IMR-90 (cell line): ENCODE results near the gene HUWE1. TPM values are rescaled to one million over a fixed set of nuclear protein-coding genes. Genes with fewer than 3 reads are reported as not detected.

Source experiments
- ATAC-seq: fragments of 200-7000 bp; cut with Tn5 transposase; 2 replicates; pipeline ENCODE4 v1.9.1; 2020; ENCODE audit warnings: low read depth, mild to moderate bottlenecking, moderate library complexity
- BruUV-seq: library from RNA; stranded (reverse); fragments of 400-500 nt; replicated peaks from 2 replicates; lab custom pipeline; 2021; lab: Mats Ljungman, UMichigan
- CTCF ChIA-PET: fragments of 300-600 bp; formaldehyde crosslinking; extraction: SDS; loops from one replicate; lab custom pipeline; 2021; ENCODE audit warnings: antibody characterized with exemption; lab: Yijun Ruan, JAX
- POLR2A ChIA-PET: fragments of 300-600 bp; sonication (Branson Sonifier 250); formaldehyde crosslinking; loops from one replicate; lab custom pipeline; 2022; ENCODE audit warnings: antibody characterized with exemption; ENCODE audit not compliant: unreplicated experiment; lab: Charles Lee
- DNase-seq: peaks from one replicate; pipeline ENCODE4 v3.0.0; 2013
- H2AFZ ChIP-seq: replicated peaks from 2 replicates; pipeline ENCODE3; 2013; ENCODE audit warnings: low read length, mild to moderate bottlenecking; ENCODE audit not compliant: poor library complexity
- H2AK5ac ChIP-seq: 2 replicates; pipeline ENCODE4 v1.6.1; 2013; ENCODE audit warnings: low read depth, low read length, inconsistent platforms
- H2AK9ac ChIP-seq: replicated peaks from 2 replicates; pipeline ENCODE3; 2013; ENCODE audit warnings: mild to moderate bottlenecking, low read depth, low read length, moderate library complexity; ENCODE audit not compliant: poor library complexity
- H2BK120ac ChIP-seq: 2 replicates; pipeline ENCODE4 v1.6.1; 2013; ENCODE audit warnings: low read depth, low read length, inconsistent platforms
- H2BK15ac ChIP-seq: 3 replicates; pipeline ENCODE4 v1.6.1; 2013; ENCODE audit warnings: low read depth, low read length, inconsistent platforms
- H2BK20ac ChIP-seq: 2 replicates; pipeline ENCODE4 v1.6.1; 2013; ENCODE audit warnings: low read depth, mild to moderate bottlenecking, inconsistent platforms, low read length, moderate library complexity
- H2BK5ac ChIP-seq: 2 replicates; pipeline ENCODE4 v1.6.1; 2013; ENCODE audit warnings: mild to moderate bottlenecking, low read depth, low read length, inconsistent platforms; ENCODE audit not compliant: poor library complexity, severe bottlenecking
- H3K14ac ChIP-seq: replicated peaks from 2 replicates; pipeline ENCODE4 v1.6.1; 2013; ENCODE audit warnings: low read depth, low read length, inconsistent platforms
- H3K18ac ChIP-seq: 2 replicates; pipeline ENCODE4 v1.6.1; 2013; ENCODE audit warnings: low read depth, low read length, control low read depth
- H3K23ac ChIP-seq: 2 replicates; pipeline ENCODE4 v1.6.1; 2013; ENCODE audit warnings: low read depth, low read length, inconsistent platforms
- H3K27ac ChIP-seq: 2 replicates; pipeline ENCODE4 v1.5.1; 2013; ENCODE audit warnings: mild to moderate bottlenecking, control low read depth, low read length; ENCODE audit not compliant: insufficient read depth
- H3K27me3 ChIP-seq: 2 replicates; pipeline ENCODE4 v1.6.1; 2013; ENCODE audit warnings: low read length; ENCODE audit not compliant: control insufficient read depth, insufficient read depth
- H3K36me3 ChIP-seq: 2 replicates; pipeline ENCODE4 v1.6.1; 2013; ENCODE audit warnings: low read length, mixed read lengths; ENCODE audit not compliant: control insufficient read depth, insufficient read depth
- H3K4ac ChIP-seq: 2 replicates; pipeline ENCODE4 v1.6.1; 2013; ENCODE audit warnings: low read depth, low read length, inconsistent platforms
- H3K4me1 ChIP-seq: 2 replicates; pipeline ENCODE4 v1.6.1; 2013; ENCODE audit warnings: low read length, mixed read lengths; ENCODE audit not compliant: control insufficient read depth, insufficient read depth
- H3K4me2 ChIP-seq: 2 replicates; pipeline ENCODE4 v1.6.1; 2013; ENCODE audit warnings: low read depth, mild to moderate bottlenecking, control low read depth, low read length, moderate library complexity
- H3K4me3 ChIP-seq: 2 replicates; pipeline ENCODE4 v1.5.1; 2013; ENCODE audit warnings: low read depth, mild to moderate bottlenecking, control low read depth, low read length, moderate library complexity; ENCODE audit not compliant: insufficient read depth
- H3K56ac ChIP-seq: 2 replicates; pipeline ENCODE4 v1.6.1; 2013; ENCODE audit warnings: low read length, inconsistent platforms; ENCODE audit not compliant: insufficient read depth; ENCODE audit errors: extremely low read depth
- H3K79me1 ChIP-seq, 2 experiments: 2 replicates each; pipeline ENCODE4 v1.6.1; 2013; ENCODE audit warnings: low read length in 2 of 2, inconsistent platforms in 1 of 2, low read depth in 1 of 2
- H3K9ac ChIP-seq: 2 replicates; pipeline ENCODE4 v1.6.1; 2013; ENCODE audit warnings: low read depth, low read length, control low read depth
- H3K9me1 ChIP-seq: 2 replicates; pipeline ENCODE4 v1.6.1; 2013; ENCODE audit warnings: low read length, inconsistent platforms; ENCODE audit not compliant: insufficient read depth
- H3K9me3 ChIP-seq: 2 replicates; pipeline ENCODE4 v1.6.1; 2013; ENCODE audit warnings: low read length; ENCODE audit not compliant: control insufficient read depth, insufficient read depth
- H4K20me1 ChIP-seq: 2 replicates; pipeline ENCODE4 v1.6.1; 2013; ENCODE audit warnings: low read length, inconsistent platforms; ENCODE audit not compliant: insufficient read depth
- H4K5ac ChIP-seq: 2 replicates; pipeline ENCODE4 v1.6.1; 2013; ENCODE audit warnings: mild to moderate bottlenecking, low read depth, low read length, control low read depth
- H4K8ac ChIP-seq, 2 experiments: 2 replicates each; pipeline ENCODE4 v1.6.1; 2013; ENCODE audit warnings: low read depth in 2 of 2, low read length in 2 of 2, control low read depth in 1 of 2, inconsistent platforms in 1 of 2
- H4K91ac ChIP-seq: 2 replicates; pipeline ENCODE4 v1.6.1; 2013; ENCODE audit warnings: low read depth, low read length, inconsistent platforms; ENCODE audit not compliant: insufficient read depth
- CEBPB ChIP-seq: IDR thresholded peaks from 2 replicates; pipeline ENCODE4 v1.6.1; 2012; ENCODE audit warnings: low read depth, low read length, improper control_type of control experiment
- WGBS, 2 experiments: methylation state at CpG; one replicate each; pipeline versions ENCODE4 v1.1.5 to v1.1.7; 2013; ENCODE audit warnings: missing lambda C conversion rate in 2 of 2; ENCODE audit not compliant: insufficient read length in 1 of 2; ENCODE audit errors: extremely low coverage in 2 of 2; 5-methylcytosine and 5-hydroxymethylcytosine counted together
- dilution Hi-C: fragments of 300-500 bp; cut with HindIII; formaldehyde crosslinking; loops from one replicate; pipeline ENCODE4 v1.14.3; 2018; ENCODE audit warnings: low sequenced_read_pairs; ENCODE audit not compliant: unreplicated experiment
- in situ Hi-C: fragments of 300-500 bp; cut with MboI; formaldehyde crosslinking; loops from 3 replicates; pipeline ENCODE4 v1.14.3; 2019; ENCODE audit warnings: low sequenced_read_pairs, inconsistent platforms, mixed read lengths
- intact Hi-C: fragments of 100-400 bp; cut with micrococcal nuclease; formaldehyde crosslinking; loops from 2 replicates; pipeline ENCODE4 v1.10.0; 2022
- polyA plus RNA-seq, 3 experiments: library from polyadenylated mRNA; depleted of rRNA; stranded (reverse); fragments of >200 nt; gene quantifications; 2 replicates each; pipeline ENCODE4 v1.2.3, GENCODE V29; 2012; ENCODE audit warnings: low replicate concordance in 1 of 3
- total RNA-seq: library from RNA; depleted of rRNA; stranded (reverse); fragments of >200 nt; gene quantifications from 2 replicates; pipeline ENCODE4 v1.2.3, GENCODE V29; 2012
- TF ChIP-seq, protein P1 (sequence below): conservative IDR thresholded peaks from 2 replicates; pipeline ENCODE4 v1.5.1; 2012; ENCODE audit warnings: mild to moderate bottlenecking, low read depth, low read length, improper control_type of control experiment

The HUWE1 gene
- total and polyA plus RNA-seq, 2 of the 4 experiments (the other 2 are of a cell fraction) = 47.6 to 57.7 TPM

DNA sequence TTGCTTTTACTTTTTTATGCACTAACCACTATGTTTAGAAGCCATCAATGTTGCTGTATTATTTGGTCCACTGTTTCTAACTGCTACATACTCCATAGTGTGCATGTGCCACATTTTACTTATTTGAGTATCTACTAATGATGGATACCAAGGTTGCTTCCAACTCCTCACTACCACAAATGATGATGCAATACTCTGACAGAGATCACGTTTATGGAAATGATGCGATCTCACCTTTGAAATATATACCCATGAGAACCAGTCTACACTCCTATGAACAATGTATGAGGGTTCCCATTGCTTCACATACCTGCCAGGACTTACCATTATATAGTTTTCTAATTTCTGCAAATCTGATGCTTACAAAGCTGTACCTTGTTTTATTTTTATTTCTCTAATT is 44.2 kb downstream of the HUWE1 start:
- no TSS peak for BruUV-seq
- Histone ChIP-seq H2BK20ac (no peak overlapping the region), H3K14ac (no peak overlapping the region), H3K18ac (no peak overlapping the region), H3K23ac (no peak overlapping the region), H3K9ac (no peak overlapping the region), H2BK120ac (no peak overlapping the region), H3K4me2 (no peak overlapping the region), H3K79me1 (0 out of 4 replicates have a peak, but pooled peaks cover 2 to 3% of the 10 kb centered on the region in 2 experiments), H3K4me1 (no peaks in the 10 kb centered on the region), H3K27ac (no peak overlapping the region), H2AFZ (no peak overlapping the region), H3K9me1 (no peaks in the 10 kb centered on the region), H2AK5ac (no peak overlapping the region), H3K4me3 (no peak overlapping the region), H4K5ac (no peak overlapping the region), H3K36me3 (peaks cover 13% of the 10 kb centered on the region), H4K91ac (no peak overlapping the region), H3K56ac (no peak overlapping the region), H3K4ac (no peak overlapping the region), H2BK5ac (no peak overlapping the region), H4K8ac (no peak overlapping the region), H2AK9ac (no peak overlapping the region), H3K27me3 (no peaks in the 10 kb centered on the region; the same call in 1 of the 2 replicates), H2BK15ac (no peak overlapping the region), H3K9me3 (no peaks in the 10 kb centered on the region), H4K20me1 (0 out of 2 replicates have a peak, but pooled peaks cover 2% of the 10 kb centered on the region)
- dilution Hi-C loops = no loop called here
- no peak for ATAC-seq
- in situ Hi-C loops = no loop called here
- WGBS, 2 experiments = 100% methylated on average over 2 of the region's 2 CpGs; no CpG with 5 or more reads in 1 of the 2 experiments
- ChIA-PET POLR2A (no interaction called here), CTCF (no interaction called here)
- DNase-seq = no peak
- intact Hi-C loops = no loop called here
- TF ChIP-seq CEBPB = peak; percentile 89
- TF ChIP-seq, protein P1, sequence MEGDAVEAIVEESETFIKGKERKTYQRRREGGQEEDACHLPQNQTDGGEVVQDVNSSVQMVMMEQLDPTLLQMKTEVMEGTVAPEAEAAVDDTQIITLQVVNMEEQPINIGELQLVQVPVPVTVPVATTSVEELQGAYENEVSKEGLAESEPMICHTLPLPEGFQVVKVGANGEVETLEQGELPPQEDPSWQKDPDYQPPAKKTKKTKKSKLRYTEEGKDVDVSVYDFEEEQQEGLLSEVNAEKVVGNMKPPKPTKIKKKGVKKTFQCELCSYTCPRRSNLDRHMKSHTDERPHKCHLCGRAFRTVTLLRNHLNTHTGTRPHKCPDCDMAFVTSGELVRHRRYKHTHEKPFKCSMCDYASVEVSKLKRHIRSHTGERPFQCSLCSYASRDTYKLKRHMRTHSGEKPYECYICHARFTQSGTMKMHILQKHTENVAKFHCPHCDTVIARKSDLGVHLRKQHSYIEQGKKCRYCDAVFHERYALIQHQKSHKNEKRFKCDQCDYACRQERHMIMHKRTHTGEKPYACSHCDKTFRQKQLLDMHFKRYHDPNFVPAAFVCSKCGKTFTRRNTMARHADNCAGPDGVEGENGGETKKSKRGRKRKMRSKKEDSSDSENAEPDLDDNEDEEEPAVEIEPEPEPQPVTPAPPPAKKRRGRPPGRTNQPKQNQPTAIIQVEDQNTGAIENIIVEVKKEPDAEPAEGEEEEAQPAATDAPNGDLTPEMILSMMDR = no peak
